HG02759 (cell line): ENCODE data around the gene CDC42SE2.
"Not testable (repeated sequence)": the region's sequence is repeated elsewhere in the genome, so short reads cannot be mapped to it uniquely, and the experiment has no call there.

Source experiments
- ATAC-seq: cut with Tn5 transposase; IDR thresholded peaks from one replicate; pipeline ENCODE4 v1.9.1; 2021; ENCODE audit warnings: mild to moderate bottlenecking, moderate library complexity; ENCODE audit not compliant: unreplicated experiment

Gene CDC42SE2

DNA sequence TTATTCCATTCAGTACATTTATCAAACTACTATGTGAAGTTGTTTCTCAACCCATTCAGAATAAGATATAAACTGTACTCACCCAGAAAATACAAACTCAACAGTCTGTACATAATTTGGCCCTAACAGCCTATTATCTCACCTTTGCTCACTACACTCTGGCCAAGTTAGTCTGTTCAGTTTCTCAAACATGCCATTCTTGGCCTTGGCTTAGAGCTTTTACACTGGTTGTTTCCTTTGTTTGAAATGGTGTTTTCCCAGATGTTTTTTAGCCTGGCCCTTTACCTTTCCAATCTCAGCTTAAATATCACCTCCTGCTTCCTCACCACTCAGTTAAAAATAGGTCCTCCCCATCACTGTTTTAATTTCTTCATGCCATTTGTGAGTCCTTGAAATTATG, 13.6 kb downstream of the CDC42SE2 start:
- no peak for ATAC-seq

DNA sequence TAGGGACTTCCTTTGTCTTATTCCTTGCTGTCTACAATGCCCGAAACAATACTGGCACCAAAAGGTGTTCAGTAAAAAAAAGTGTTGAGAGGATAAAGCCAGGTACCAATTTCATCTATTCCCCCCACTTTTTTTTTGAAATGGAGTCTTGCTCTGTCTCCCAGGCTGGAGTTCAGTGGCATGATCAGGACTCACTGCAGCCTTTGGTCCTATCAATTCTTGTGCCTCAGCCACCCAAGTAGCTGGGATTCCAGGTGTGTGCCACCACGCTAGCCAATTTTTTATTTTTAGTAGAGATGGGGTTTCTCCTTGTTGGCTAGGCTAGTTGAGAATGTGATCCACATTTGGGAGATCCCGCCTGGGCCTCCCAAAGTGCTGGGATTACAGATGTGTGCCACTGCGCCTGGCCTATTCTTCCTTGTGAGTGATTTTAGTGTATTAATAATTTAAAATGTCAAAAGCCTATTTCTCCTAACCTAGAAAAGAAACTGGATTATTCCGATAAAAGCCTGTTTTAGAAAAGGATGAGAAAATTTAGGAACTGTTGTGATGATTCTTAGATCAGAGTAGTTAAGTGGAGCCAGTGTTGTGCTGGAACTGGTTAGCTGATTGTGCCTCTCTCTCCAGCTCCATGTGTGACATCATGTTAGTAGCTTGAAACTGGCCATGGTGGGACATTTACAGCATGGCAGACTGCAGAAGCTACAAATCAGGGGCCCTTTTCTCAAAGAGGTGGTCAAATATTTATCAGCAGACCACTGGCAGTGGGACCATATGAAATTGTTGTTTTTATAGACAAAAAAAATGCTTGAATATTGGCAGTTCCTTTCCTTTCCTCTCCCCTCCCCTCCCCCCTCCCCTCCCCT, 14.3 kb downstream of the CDC42SE2 start:
- no peak for ATAC-seq

DNA sequence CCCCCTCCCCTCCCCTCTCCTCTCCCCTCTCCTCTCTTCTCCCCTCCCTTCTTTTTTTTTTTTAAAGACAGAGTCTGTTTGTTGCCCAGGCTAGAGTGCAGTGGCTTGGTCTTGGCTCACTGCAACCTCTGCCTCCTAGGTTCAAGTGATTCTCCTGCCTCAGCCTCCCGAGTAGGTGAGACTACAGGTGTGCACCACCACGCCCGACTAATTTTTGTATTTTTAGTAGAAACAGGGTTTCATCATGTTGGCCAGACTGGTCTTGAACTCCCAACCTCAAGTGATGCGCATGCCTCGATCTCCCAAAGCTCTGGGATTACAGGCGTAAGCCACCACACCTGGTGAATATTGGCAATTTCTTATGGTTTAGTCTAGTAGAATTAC, 14.9 kb downstream of the CDC42SE2 start:
- not testable (repeated sequence) for ATAC-seq

GRCh38 chr5:131279204-131279603, 15.4 kb downstream of the CDC42SE2 start:
- no peak for ATAC-seq

- ATAC-seq: no peak
Measured at GRCh38 chr5:131280417-131280816, 16.6 kb downstream of the CDC42SE2 start.

DNA sequence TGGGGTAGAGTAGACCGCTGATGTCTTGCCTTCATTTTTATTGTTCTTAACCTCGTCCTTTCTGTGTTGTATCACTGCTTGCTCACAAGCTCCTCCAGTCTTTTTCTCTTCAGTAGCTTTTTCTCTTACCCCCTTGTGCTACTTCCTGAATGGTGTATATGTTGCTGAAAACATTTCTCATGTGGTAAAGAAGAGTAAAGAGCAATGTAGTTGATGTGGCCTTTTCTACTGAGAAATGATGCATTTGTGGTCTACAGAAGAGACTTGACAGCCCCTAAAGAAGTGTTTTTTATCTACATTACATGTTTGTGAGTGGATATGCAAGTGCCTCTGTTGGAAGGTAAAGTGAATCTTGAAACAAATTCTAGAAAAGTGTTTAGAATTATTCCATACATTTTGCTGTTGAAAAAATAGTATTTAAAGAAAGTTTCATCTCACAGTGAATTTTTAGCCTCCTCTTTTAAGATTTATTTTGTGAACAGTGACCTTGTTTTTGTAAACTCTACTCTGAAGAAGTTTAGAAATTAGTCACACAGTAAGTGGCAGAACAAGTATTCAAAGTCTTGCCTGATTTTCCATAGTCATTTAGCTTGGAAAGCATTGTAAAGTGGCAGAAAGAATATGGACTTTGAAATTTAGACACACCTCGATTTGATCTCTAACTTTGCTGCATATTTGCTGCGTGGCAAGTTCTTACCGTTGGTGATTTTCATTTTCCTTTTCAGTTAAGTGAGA, 17.4 kb downstream of the CDC42SE2 start:
- ATAC-seq: peak; percentile 33

DNA sequence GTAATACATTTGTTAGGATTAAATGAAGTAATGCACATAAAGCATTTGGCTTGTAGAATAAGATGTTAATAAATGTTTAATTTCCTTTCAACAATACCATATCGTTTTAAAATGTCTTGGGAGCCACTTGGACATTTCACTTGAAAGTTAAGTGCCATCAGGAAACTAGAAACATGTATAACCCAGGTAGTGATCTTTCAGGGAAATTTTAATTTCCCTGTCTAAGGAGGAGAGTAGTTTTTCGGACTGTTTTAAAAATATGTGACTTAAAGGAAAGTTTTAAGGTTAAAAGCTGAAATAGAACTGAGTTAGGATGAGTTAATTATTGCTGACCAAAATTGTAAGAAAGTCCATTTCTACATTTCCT, 18.0 kb downstream of the CDC42SE2 start:
- no peak for ATAC-seq

- ATAC-seq: no peak
Measured at GRCh38 chr5:131282235-131282634, 18.4 kb downstream of the CDC42SE2 start.

- ATAC-seq: no peak
Measured at GRCh38 chr5:131285703-131286399, 22.0 kb downstream of the CDC42SE2 start.

GRCh38 chr5:131286400-131286715, 22.5 kb downstream of the CDC42SE2 start:
- ATAC-seq: no peak

- no peak for ATAC-seq
Measured at GRCh38 chr5:131288328-131288727, 24.5 kb downstream of the CDC42SE2 start.

- ATAC-seq: peak; percentile 54
Measured at GRCh38 chr5:131289738-131290137, 25.9 kb downstream of the CDC42SE2 start.

GRCh38 chr5:131296213-131296672, 32.4 kb downstream of the CDC42SE2 start:
- no peak for ATAC-seq

DNA sequence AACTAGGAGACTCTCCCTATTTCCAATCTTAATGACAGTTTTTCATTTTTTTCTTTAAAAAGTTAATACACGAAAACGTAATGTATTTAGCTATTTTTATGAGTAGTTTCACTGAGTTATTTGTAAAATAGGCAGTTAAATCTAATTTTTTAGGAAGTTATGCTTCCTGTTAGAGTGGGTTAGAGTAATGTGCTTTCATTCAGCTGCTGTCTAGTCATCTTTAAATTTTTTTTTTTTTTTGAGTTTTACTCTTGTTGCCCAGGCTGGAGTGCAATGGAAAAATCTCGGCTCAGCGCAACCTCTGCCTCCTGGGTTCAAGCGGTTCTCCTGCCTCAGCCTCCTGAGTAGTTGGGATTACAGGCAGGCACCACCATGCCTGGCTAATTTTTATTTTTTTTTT, 34.0 kb downstream of the CDC42SE2 start:
- no peak for ATAC-seq

GRCh38 chr5:131299465-131299864, 35.6 kb downstream of the CDC42SE2 start:
- no peak for ATAC-seq

- ATAC-seq: no peak
Measured at GRCh38 chr5:131302506-131302905, 38.7 kb downstream of the CDC42SE2 start.

DNA sequence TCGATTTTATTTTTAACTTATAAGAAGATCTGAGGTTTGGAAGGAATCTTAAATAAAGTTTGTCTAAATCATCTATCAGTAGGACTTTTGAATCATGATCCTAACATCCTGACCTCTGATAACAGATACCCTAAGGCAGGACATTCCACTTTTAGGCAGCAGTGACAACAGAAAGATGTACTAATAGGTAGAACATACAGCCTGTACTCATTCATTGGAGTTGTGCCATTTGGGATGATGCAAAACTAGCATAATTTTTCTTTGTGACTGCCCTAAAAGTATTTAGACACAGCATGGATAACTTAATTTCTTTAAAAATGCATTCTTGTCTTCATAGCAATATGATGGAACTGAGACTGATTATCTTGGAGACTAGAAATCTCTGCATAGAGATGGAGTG, 39.7 kb downstream of the CDC42SE2 start:
- ATAC-seq: no peak

DNA sequence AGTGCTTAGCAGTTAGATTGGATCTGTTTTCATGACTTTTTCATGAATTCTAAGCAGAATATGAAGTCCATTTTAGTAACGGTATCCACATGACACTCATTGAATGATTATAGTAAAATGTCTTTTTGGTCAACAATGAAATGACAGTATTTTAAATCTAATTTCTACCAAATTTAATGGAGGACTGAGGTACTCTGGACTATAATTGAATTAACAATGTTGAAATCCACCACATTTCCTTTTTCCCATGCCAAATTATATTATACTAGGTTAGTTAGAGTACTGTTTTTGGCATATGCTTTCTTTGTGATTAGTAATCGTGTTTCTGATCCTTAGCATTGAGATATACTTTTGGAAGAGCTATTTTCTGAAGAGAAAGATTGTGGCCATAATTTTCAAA, 40.6 kb downstream of the CDC42SE2 start:
- ATAC-seq: no peak

- ATAC-seq: no peak
Measured at GRCh38 chr5:131305138-131305689, 41.4 kb downstream of the CDC42SE2 start.

DNA sequence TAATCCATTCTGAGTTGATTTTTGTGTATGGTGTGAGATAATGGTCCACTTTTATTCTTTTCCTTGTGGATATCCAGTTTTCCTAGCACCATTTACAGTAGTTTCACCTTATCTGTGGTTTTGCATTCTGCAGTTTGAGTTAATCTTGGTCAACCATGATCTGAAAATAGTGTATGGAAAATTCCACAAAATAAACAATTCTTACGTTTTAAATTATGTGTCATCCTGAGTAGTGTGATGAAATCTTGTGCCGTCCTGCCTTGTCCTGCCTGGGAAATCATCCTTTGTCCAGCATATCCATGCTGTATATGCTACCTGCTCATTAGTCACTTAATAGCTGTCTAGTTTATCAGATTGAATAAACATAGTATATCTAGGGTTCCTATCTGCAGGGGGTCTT, 42.1 kb downstream of the CDC42SE2 start:
- no peak for ATAC-seq

DNA sequence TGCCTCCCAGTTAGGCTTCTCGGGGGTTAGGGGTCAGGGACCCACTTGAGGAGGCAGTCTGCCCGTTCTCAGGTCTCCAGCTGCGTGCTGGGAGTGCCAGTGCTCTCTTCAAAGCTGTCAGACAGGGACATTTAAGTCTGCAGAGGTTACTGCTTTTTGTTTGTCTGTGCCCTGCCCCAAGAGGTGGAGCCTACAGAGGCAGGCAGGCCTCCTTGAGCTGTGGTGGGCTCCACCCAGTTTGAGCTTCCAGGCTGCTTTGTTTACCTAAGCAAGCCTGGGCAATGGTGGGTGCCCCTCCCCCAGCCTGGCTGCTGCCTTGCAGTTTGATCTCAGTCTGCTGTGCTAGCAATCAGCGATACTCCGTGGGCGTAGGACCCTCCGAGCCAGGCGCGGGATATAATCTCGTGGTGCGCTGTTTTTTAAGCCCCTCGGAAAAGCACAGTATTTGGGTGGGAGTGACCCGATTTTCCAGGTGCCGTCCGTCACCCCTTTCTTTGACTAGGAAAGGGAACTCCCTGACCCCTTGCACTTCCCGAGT, 48.5 kb downstream of the CDC42SE2 start:
- ATAC-seq: not testable (repeated sequence)
